Measurements from ENCODE around the gene SLC39A11. TPM values are rescaled to one million over a fixed set of nuclear protein-coding genes. Genes with fewer than 3 reads are reported as not detected.

SLC39A11 gene
- total RNA-seq, 1 experiment from 2014 or later, result 18.9 TPM

DNA sequence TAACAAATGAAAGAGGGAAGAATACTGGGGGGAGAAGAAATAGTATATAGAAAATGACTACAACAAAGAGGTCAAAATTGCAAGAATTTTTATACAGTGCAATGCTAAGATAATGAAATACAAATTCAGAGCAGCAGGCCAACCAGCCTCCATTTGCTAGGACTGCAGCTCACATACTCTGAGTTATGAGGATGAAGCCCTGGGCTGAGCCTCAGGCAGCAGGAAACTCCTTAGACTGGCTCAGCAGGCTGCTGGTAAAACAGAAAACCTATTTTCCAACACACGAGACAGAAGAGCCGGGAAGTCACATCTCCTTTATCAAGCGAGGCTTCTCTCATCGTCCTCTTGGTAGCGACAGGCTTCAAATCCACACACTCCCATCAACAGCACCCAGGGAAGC, 296.5 kb downstream of the SLC39A11 start (continued):
- TF ChIP-seq, protein P1, sequence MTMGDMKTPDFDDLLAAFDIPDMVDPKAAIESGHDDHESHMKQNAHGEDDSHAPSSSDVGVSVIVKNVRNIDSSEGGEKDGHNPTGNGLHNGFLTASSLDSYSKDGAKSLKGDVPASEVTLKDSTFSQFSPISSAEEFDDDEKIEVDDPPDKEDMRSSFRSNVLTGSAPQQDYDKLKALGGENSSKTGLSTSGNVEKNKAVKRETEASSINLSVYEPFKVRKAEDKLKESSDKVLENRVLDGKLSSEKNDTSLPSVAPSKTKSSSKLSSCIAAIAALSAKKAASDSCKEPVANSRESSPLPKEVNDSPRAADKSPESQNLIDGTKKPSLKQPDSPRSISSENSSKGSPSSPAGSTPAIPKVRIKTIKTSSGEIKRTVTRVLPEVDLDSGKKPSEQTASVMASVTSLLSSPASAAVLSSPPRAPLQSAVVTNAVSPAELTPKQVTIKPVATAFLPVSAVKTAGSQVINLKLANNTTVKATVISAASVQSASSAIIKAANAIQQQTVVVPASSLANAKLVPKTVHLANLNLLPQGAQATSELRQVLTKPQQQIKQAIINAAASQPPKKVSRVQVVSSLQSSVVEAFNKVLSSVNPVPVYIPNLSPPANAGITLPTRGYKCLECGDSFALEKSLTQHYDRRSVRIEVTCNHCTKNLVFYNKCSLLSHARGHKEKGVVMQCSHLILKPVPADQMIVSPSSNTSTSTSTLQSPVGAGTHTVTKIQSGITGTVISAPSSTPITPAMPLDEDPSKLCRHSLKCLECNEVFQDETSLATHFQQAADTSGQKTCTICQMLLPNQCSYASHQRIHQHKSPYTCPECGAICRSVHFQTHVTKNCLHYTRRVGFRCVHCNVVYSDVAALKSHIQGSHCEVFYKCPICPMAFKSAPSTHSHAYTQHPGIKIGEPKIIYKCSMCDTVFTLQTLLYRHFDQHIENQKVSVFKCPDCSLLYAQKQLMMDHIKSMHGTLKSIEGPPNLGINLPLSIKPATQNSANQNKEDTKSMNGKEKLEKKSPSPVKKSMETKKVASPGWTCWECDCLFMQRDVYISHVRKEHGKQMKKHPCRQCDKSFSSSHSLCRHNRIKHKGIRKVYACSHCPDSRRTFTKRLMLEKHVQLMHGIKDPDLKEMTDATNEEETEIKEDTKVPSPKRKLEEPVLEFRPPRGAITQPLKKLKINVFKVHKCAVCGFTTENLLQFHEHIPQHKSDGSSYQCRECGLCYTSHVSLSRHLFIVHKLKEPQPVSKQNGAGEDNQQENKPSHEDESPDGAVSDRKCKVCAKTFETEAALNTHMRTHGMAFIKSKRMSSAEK (CRISPR knock-in tag; IDR thresholded peaks at IDR 0.05; ENCODE audit: borderline replicate concordance), result no peak

DNA sequence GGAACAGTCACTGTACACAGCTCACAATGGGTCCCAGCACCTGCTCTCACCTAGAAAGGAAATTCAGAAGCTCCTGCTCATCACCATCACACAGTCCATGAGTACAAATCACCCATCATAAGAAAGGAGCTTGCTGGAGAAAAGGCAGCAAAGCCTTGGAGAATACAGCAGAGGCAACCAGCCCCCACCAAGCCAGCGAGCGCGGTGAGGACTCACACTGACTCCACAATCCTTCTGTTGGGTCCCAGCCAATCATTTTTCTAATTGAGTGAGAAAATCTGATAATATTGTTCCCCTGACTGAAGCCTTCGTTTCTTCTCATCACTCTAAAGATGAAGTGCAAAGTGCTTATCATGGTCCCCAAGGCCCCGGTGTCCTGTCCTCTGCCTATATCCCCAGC, 298.3 kb downstream of the SLC39A11 start:
- TF ChIP-seq IRF2 (CRISPR knock-in tag; IDR thresholded peaks at IDR 0.05; ENCODE audit: borderline replicate concordance, low read depth), result no peak
- TF ChIP-seq SMAD4 (CRISPR knock-in tag; IDR thresholded peaks at IDR 0.05), result no peak
- no peak for TF ChIP-seq HMGA2 (CRISPR knock-in tag; IDR thresholded peaks at IDR 0.05)
- no peak for TF ChIP-seq ZNF416 (CRISPR knock-in tag; IDR thresholded peaks at IDR 0.05)
- no peak for TF ChIP-seq RELA (CRISPR knock-in tag; IDR thresholded peaks at IDR 0.05; ENCODE audit: borderline replicate concordance)
- TF ChIP-seq GTF2I (CRISPR knock-in tag; conservative IDR thresholded peaks at IDR 0.05), result no peak
- TF ChIP-seq, protein P2, sequence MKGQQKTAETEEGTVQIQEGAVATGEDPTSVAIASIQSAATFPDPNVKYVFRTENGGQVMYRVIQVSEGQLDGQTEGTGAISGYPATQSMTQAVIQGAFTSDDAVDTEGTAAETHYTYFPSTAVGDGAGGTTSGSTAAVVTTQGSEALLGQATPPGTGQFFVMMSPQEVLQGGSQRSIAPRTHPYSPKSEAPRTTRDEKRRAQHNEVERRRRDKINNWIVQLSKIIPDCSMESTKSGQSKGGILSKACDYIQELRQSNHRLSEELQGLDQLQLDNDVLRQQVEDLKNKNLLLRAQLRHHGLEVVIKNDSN (CRISPR knock-in tag; IDR thresholded peaks at IDR 0.05), result no peak
- TF ChIP-seq, protein P3, sequence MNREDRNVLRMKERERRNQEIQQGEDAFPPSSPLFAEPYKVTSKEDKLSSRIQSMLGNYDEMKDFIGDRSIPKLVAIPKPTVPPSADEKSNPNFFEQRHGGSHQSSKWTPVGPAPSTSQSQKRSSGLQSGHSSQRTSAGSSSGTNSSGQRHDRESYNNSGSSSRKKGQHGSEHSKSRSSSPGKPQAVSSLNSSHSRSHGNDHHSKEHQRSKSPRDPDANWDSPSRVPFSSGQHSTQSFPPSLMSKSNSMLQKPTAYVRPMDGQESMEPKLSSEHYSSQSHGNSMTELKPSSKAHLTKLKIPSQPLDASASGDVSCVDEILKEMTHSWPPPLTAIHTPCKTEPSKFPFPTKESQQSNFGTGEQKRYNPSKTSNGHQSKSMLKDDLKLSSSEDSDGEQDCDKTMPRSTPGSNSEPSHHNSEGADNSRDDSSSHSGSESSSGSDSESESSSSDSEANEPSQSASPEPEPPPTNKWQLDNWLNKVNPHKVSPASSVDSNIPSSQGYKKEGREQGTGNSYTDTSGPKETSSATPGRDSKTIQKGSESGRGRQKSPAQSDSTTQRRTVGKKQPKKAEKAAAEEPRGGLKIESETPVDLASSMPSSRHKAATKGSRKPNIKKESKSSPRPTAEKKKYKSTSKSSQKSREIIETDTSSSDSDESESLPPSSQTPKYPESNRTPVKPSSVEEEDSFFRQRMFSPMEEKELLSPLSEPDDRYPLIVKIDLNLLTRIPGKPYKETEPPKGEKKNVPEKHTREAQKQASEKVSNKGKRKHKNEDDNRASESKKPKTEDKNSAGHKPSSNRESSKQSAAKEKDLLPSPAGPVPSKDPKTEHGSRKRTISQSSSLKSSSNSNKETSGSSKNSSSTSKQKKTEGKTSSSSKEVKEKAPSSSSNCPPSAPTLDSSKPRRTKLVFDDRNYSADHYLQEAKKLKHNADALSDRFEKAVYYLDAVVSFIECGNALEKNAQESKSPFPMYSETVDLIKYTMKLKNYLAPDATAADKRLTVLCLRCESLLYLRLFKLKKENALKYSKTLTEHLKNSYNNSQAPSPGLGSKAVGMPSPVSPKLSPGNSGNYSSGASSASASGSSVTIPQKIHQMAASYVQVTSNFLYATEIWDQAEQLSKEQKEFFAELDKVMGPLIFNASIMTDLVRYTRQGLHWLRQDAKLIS (CRISPR knock-in tag; IDR thresholded peaks at IDR 0.05; ENCODE audit: borderline replicate concordance), result no peak
- no peak for TF ChIP-seq NFYB (CRISPR knock-in tag; conservative IDR thresholded peaks at IDR 0.05; ENCODE audit: low read depth)
- TF ChIP-seq, protein P4, sequence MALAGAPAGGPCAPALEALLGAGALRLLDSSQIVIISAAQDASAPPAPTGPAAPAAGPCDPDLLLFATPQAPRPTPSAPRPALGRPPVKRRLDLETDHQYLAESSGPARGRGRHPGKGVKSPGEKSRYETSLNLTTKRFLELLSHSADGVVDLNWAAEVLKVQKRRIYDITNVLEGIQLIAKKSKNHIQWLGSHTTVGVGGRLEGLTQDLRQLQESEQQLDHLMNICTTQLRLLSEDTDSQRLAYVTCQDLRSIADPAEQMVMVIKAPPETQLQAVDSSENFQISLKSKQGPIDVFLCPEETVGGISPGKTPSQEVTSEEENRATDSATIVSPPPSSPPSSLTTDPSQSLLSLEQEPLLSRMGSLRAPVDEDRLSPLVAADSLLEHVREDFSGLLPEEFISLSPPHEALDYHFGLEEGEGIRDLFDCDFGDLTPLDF (CRISPR knock-in tag; IDR thresholded peaks at IDR 0.05), result no peak
- TF ChIP-seq, protein P5, sequence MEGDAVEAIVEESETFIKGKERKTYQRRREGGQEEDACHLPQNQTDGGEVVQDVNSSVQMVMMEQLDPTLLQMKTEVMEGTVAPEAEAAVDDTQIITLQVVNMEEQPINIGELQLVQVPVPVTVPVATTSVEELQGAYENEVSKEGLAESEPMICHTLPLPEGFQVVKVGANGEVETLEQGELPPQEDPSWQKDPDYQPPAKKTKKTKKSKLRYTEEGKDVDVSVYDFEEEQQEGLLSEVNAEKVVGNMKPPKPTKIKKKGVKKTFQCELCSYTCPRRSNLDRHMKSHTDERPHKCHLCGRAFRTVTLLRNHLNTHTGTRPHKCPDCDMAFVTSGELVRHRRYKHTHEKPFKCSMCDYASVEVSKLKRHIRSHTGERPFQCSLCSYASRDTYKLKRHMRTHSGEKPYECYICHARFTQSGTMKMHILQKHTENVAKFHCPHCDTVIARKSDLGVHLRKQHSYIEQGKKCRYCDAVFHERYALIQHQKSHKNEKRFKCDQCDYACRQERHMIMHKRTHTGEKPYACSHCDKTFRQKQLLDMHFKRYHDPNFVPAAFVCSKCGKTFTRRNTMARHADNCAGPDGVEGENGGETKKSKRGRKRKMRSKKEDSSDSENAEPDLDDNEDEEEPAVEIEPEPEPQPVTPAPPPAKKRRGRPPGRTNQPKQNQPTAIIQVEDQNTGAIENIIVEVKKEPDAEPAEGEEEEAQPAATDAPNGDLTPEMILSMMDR (IDR thresholded peaks at IDR 0.05), result no peak
- TF ChIP-seq CREB1 (CRISPR knock-in tag; IDR thresholded peaks at IDR 0.05), result no peak
- TF ChIP-seq SMAD3 (CRISPR knock-in tag; IDR thresholded peaks at IDR 0.05; ENCODE audit: borderline replicate concordance), result no peak
- TF ChIP-seq RORB (CRISPR knock-in tag; IDR thresholded peaks at IDR 0.05), result no peak
- no peak for TF ChIP-seq TEAD1 (CRISPR knock-in tag; IDR thresholded peaks at IDR 0.05)
- TF ChIP-seq, protein P6, sequence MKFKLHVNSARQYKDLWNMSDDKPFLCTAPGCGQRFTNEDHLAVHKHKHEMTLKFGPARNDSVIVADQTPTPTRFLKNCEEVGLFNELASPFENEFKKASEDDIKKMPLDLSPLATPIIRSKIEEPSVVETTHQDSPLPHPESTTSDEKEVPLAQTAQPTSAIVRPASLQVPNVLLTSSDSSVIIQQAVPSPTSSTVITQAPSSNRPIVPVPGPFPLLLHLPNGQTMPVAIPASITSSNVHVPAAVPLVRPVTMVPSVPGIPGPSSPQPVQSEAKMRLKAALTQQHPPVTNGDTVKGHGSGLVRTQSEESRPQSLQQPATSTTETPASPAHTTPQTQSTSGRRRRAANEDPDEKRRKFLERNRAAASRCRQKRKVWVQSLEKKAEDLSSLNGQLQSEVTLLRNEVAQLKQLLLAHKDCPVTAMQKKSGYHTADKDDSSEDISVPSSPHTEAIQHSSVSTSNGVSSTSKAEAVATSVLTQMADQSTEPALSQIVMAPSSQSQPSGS (CRISPR knock-in tag; IDR thresholded peaks at IDR 0.05; ENCODE audit: borderline replicate concordance, low read depth), result no peak
- TF ChIP-seq, protein P7, sequence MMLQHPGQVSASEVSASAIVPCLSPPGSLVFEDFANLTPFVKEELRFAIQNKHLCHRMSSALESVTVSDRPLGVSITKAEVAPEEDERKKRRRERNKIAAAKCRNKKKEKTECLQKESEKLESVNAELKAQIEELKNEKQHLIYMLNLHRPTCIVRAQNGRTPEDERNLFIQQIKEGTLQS (CRISPR knock-in tag; conservative IDR thresholded peaks at IDR 0.05), result no peak
- TF ChIP-seq EMX1 (CRISPR knock-in tag; IDR thresholded peaks at IDR 0.05), result no peak
- Mint-ChIP-seq H3K4me3 (no peak overlapping the region), H3K9me3 (peaks cover 42% of the 10 kb centered on the region), H3K27ac (no peak overlapping the region), H3K4me1 (0 out of 2 replicates have a peak, but pooled peaks cover 4% of the 10 kb centered on the region), H3K36me3 (peaks cover 17% of the 10 kb centered on the region), H3K27me3 (ENCODE audit: low read depth) (no peaks in the 10 kb centered on the region)
- ChIA-PET POLR2A (interaction anchor here (0.5 kb wide), 1 partner anchor 295 kb away, joined by 4 read pairs; no protein-coding TSS in a partner anchor), CTCF (no interaction called here)
- ATAC-seq (no peak), DNase-seq (ENCODE audit: low spot score) (no peak)
